MG63 (cell line): ENCODE measurements around the gene LMF1. TPM values are rescaled to one million over a fixed set of nuclear protein-coding genes. Genes with fewer than 3 reads are reported as not detected.
"Not testable (repeated sequence)": the region's sequence is repeated elsewhere in the genome, so short reads cannot be mapped to it uniquely, and the experiment has no call there.

Source experiments
- DNase-seq: peaks from one replicate; pipeline ENCODE4 v3.0.0-alpha.2; 2020
- H3K27me3 ChIP-seq: fragments of 250-450 bp; sonication (Bioruptor Pico); 2 replicates; pipeline ENCODE4 v1.5.1; 2020; ENCODE audit warnings: mild to moderate bottlenecking, moderate library complexity
- H3K36me3 ChIP-seq: fragments of 250-450 bp; sonication (Bioruptor Pico); 2 replicates; pipeline ENCODE4 v1.5.1; 2020; ENCODE audit warnings: mild to moderate bottlenecking, moderate library complexity
- H3K4me3 ChIP-seq: fragments of 250-450 bp; sonication (Bioruptor Pico); 2 replicates; pipeline ENCODE4 v1.5.1; 2020; ENCODE audit warnings: mild to moderate bottlenecking, moderate library complexity
- H3K9me3 ChIP-seq: fragments of 250-450 bp; sonication (Bioruptor Pico); 2 replicates; pipeline ENCODE4 v1.5.1; 2020; ENCODE audit warnings: mild to moderate bottlenecking, moderate library complexity
- total RNA-seq: library from RNA; depleted of rRNA; stranded (reverse); fragments of >200 nt; shearing (Covaris generic); gene quantifications from 2 replicates; pipeline ENCODE4 v1.2.3, GENCODE V29; 2014; ENCODE audit warnings: low replicate concordance

LMF1 gene
- total RNA-seq, 1 experiment from 2014 or later = 11.1 TPM

DNA sequence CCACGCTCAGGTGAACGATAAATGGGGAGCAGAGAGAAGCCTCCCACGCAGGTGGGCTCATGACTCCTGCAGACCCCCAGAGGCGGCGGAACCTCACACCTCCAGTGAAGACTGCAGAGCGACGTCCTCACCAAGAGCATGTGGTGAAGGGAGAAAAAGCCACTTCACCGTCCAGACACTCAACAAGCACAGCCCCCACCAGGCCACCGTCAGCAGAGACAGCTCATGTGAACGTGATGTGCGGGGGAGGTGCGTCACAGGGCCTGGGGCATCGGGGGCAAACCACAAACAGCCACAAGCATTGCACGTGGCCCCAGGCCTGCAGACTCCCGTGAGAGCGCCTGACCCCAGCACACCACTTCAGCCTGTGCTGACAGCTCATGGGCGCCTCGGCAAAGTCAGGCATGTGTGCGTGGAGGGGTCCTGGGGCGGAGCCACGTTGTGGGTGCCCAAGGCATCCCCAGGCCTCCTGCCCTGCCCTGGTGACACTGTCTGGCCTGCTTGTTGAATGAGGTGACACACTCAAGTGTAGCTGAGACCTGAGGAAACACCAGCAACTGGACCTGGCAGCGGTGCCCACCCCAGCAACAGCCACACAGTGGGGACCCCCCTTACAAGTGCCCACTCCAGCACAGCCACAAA lies 19.0 kb downstream of the LMF1 start:
- no peak for DNase-seq
- H3K4me3 ChIP-seq = no peak overlapping the region
- H3K36me3 ChIP-seq = peaks cover 9% of the 10 kb centered on the region
- no peaks in the 10 kb centered on the region for H3K27me3 ChIP-seq
- H3K9me3 ChIP-seq = peaks cover 3% of the 10 kb centered on the region; the same call in 1 of the 2 replicates

- H3K27me3 ChIP-seq, H3K9me3 ChIP-seq, H3K4me3 ChIP-seq, H3K36me3 ChIP-seq: not testable (repeated sequence)
- peak; percentile 23 for DNase-seq
Observed at GRCh38 chr16:950733-951573, 19.8 kb downstream of the LMF1 start.

- not testable (repeated sequence) for H3K9me3 ChIP-seq, DNase-seq, H3K27me3 ChIP-seq, H3K4me3 ChIP-seq, H3K36me3 ChIP-seq
Observed at GRCh38 chr16:948767-949166, 22.0 kb downstream of the LMF1 start.

DNA sequence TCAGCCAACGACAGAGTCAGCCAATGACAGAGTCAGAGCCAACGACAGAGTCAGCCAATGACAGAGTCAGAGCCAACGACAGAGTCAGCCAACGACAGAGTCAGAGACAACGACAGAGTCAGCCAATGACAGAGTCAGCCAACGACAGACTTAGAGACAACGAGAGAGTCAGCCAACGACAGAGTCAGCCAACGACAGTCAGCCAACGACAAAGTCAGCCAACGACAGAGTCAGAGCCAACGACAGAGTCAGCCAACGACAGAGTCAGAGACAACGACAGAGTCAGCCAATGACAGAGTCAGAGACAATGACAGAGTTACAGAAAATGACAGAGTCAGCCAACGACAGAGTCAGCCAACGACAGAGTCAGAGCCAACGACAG lies 22.9 kb downstream of the LMF1 start:
- not testable (repeated sequence) for H3K4me3 ChIP-seq, H3K36me3 ChIP-seq, DNase-seq, H3K9me3 ChIP-seq, H3K27me3 ChIP-seq

- no peak for DNase-seq
- Histone ChIP-seq H3K27me3 (no peaks in the 10 kb centered on the region), H3K36me3 (peaks cover 9% of the 10 kb centered on the region), H3K9me3 (peaks cover 3% of the 10 kb centered on the region; the same call in 1 of the 2 replicates), H3K4me3 (no peak overlapping the region)
Observed at GRCh38 chr16:947255-947921, 23.4 kb downstream of the LMF1 start.

DNA sequence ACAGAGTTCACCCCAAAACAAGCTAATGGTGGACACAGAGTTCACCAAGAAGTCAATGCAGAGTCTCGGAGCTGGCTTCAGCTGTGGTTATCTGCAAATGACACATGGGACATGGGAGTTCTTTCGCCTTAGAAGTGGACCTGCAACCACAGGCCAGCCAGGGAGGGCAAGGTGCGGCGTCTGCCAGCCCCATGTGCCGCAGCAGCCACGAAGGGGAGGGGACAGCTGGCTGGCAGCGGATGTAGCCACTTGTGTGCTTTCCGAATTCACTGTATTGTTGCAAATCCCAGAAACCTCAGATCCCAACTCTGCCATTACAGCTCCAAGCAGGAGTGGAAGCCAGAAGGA lies 24.8 kb downstream of the LMF1 start:
- H3K36me3 ChIP-seq = peaks cover 10% of the 10 kb centered on the region
- no peak overlapping the region for H3K4me3 ChIP-seq
- DNase-seq = no peak
- peaks cover 12% of the 10 kb centered on the region for H3K9me3 ChIP-seq
- no peaks in the 10 kb centered on the region for H3K27me3 ChIP-seq

DNA sequence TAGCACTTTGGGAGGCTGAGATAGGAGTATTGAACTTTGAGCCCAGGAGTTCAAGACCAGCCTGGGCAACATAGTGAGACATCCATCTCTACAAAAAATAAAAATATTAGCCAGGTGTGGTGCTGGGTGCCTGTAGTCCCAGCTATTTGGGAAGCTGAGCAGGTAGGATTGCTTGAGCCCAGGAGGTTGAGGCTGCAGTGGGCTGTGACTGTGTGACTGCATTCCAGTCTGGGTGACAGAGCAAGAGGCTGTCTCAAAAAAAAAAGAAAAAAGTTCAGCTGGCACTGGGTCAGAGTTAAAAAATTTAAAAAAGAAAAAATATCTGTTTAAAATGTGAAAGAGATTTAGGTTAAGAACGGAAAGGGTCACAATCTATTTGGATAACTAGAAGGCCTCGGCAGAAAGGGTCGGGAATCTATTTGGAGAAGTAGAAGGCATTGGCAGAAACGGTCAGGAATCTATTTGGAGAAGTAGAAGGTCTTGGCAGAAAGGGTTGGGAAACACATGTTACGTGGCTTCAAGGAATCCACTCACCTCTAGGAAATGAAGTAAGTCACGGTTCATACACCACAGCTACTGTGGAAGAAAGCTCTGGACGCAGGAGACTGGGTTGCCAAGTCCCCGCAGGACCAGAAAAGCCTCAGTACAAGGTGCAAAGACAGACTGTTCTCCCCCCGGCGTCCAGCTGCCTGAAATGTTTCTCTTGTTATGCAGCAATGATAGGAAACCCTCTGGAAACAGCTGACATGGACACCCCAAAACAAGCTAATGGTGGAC lies 25.3 kb downstream of the LMF1 start:
- H3K4me3 ChIP-seq = no peak overlapping the region
- peaks cover 15% of the 10 kb centered on the region for H3K36me3 ChIP-seq
- peaks cover 15% of the 10 kb centered on the region for H3K9me3 ChIP-seq
- no peaks in the 10 kb centered on the region for H3K27me3 ChIP-seq
- no peak for DNase-seq

DNA sequence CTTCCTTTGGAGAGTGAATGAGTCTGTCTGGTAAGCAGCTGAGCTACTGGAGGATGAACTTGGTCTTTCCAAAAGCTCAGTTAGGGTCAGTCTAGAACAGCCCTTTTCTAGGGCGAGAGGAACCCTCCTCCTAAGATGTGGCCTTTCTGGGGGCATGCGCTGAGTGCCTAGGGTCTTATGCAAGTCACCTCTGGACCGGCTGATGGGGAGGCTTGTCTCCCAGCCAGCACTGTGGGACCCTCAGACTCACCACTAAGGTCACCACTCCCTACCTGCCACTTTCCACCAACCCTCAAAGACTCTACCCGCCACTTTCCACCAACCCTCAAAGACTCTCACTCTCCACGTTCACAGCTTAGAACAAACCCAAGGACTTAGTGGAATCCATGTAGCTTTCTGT lies 26.8 kb downstream of the LMF1 start:
- no peak for DNase-seq
- H3K4me3 ChIP-seq = no peak overlapping the region
- H3K27me3 ChIP-seq = no peaks in the 10 kb centered on the region
- H3K36me3 ChIP-seq = peaks cover 15% of the 10 kb centered on the region
- H3K9me3 ChIP-seq = peaks cover 15% of the 10 kb centered on the region

DNA sequence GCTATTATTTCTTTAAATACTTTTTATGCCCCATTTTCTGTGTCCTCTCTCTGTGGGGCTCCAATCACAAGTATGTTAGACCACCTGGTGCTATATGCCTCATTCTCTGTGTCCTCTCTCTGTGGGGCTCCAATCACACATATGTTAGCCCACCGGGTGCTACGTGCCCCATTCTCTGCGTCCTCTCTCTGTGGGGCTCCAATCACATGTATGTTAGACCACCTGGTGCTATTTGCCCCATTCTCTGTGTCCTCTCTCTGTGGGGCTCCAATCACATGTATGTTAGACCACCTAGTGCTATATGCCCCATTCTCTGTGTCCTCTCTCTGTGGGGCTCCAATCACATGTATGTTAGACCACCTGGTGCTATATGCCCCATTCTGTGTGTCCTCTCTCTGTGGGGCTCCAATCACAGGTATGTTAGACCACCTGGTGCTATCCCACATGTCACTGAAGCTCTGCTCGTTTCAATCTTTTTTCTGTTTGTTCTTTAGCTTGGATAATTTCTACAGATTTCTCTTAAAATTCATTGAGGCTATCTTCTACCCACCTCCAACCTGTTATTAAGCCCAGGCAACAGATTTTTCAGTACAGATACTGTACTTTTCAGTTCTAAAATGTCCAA lies 28.2 kb downstream of the LMF1 start:
- peaks cover 15% of the 10 kb centered on the region for H3K9me3 ChIP-seq
- DNase-seq = no peak
- peaks cover 15% of the 10 kb centered on the region for H3K36me3 ChIP-seq
- H3K27me3 ChIP-seq = no peaks in the 10 kb centered on the region
- no peak overlapping the region for H3K4me3 ChIP-seq

GRCh38 chr16:939941-940340 lies 30.8 kb downstream of the LMF1 start:
- Histone ChIP-seq H3K27me3 (no peaks in the 10 kb centered on the region), H3K9me3 (peaks cover 12% of the 10 kb centered on the region), H3K36me3 (peaks cover 11% of the 10 kb centered on the region), H3K4me3 (no peak overlapping the region)
- DNase-seq = no peak

DNA sequence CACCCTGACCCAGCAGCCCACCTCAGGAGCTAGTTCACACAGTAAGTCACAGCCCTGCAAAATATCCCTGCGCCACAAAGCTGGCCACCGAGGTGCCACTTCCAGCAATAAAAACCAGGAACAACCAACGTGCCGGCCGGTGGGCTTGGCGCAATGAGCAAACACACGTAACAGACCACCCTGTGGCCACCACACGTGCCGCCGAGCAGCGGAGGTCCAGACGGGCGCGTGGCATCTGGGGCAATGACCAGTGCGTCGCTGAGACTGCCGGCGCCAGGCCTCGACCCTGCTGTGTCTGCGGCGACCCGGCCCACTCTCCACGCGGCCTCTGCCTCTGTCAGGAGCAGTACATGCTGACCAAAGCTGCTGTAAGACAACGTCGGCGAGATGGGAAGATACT lies 31.5 kb downstream of the LMF1 start:
- Histone ChIP-seq H3K4me3 (no peak overlapping the region), H3K9me3 (peaks cover 12% of the 10 kb centered on the region), H3K36me3 (peaks cover 11% of the 10 kb centered on the region), H3K27me3 (no peaks in the 10 kb centered on the region)
- no peak for DNase-seq

DNA sequence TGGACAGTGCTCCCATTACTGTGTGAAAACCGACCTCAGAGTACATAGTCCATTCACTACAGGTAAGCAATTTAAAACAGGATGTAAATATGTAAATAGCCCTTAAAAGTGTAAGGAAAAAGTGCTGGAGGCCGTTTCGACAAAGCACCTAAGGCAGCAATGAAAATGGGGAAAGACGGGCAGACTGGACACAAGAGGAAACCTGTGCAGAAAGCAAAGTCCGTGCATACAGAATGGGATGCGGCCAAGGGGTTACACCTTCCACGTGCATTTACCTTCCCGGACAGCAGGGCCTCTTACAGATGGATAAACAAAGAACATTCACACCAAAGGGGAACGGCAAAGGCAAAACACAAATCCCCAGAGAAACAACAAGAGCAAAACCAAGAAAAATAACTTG lies 32.0 kb downstream of the LMF1 start:
- H3K9me3 ChIP-seq = peaks cover 12% of the 10 kb centered on the region
- no peak overlapping the region for H3K4me3 ChIP-seq
- no peaks in the 10 kb centered on the region for H3K27me3 ChIP-seq
- no peak for DNase-seq
- peaks cover 11% of the 10 kb centered on the region for H3K36me3 ChIP-seq

DNA sequence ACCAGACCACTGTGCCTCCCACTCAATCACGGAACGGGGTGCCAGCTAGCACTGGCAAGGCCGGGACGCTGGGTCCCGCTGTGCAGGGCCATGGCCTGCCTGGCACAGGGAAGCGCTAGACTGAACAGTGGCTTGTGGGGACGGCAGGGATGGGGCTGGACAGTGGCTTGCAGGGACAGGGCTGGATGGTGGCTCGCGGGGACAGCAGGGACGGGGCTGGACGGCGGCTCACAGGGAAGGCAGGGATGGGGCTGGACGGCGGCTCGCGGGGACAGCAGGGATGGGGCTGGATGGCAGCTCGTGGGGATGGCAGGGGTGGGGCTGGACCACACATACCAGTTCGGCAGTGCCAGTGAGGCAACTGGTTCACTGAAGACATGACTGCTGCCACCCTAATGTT lies 32.6 kb downstream of the LMF1 start:
- H3K27me3 ChIP-seq = no peaks in the 10 kb centered on the region
- H3K4me3 ChIP-seq = no peak overlapping the region
- H3K9me3 ChIP-seq = peaks cover 12% of the 10 kb centered on the region
- H3K36me3 ChIP-seq = peaks cover 11% of the 10 kb centered on the region
- DNase-seq = no peak

- DNase-seq = no peak
- no peak overlapping the region for H3K4me3 ChIP-seq
Observed at GRCh38 chr16:937723-938122, 33.1 kb downstream of the LMF1 start.

GRCh38 chr16:937311-937710 lies 33.5 kb downstream of the LMF1 start:
- Histone ChIP-seq H3K9me3 (peaks cover 12% of the 10 kb centered on the region), H3K27me3 (no peaks in the 10 kb centered on the region), H3K4me3 (no peak overlapping the region), H3K36me3 (peaks cover 11% of the 10 kb centered on the region)
- DNase-seq = no peak

More at GRCh38 chr16:937723-938122, 33.1 kb downstream of the LMF1 start:
- Histone ChIP-seq H3K36me3 (peaks cover 11% of the 10 kb centered on the region), H3K9me3 (peaks cover 12% of the 10 kb centered on the region), H3K27me3 (no peaks in the 10 kb centered on the region)

DNA sequence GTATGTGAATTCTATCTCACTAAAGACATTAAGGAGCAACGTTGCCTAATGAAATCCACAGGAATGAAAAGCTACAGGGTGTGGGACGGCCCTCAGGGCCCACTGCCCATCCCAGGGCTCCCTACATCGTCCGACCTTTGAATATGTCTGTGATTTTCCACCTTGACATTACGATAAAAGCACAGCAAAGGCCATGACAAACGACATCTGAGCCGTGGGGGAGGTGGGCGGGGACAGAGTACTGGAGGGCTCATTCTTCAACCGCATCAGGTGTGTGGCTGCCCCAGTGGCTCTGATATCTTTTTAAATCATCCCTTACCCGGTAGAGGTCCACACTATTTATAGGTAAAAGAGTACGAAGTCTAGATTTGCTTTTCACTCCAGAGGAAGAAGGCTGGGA lies 35.1 kb downstream of the LMF1 start:
- Histone ChIP-seq H3K9me3 (no peaks in the 10 kb centered on the region; the same call in 1 of the 2 replicates), H3K4me3 (no peak overlapping the region), H3K36me3 (peaks cover 2% of the 10 kb centered on the region; the same call in 1 of the 2 replicates), H3K27me3 (no peaks in the 10 kb centered on the region)
- DNase-seq = no peak
